HG02840 (cell line): Measurements from ENCODE around the gene KRTAP2-3.
"Not testable (repeated sequence)": the region's sequence is repeated elsewhere in the genome, so short reads cannot be mapped to it uniquely, and the experiment has no call there.

ENCODE experiments used
- ATAC-seq: cut with Tn5 transposase; IDR thresholded peaks from one replicate; pipeline ENCODE4 v1.9.1; 2021; ENCODE audit warnings: mild to moderate bottlenecking, moderate library complexity, moderate number of reproducible peaks; ENCODE audit not compliant: unreplicated experiment, low FRiP score

KRTAP2-3 gene

GRCh38 chr17:41037853-41038350, 22.0 kb downstream of the KRTAP2-3 start:
- no peak for ATAC-seq

- ATAC-seq: not testable (repeated sequence)
Measured at GRCh38 chr17:41034346-41034935, 25.5 kb downstream of the KRTAP2-3 start, which contains the start of gene KRTAP1-3. Gene KRTAP1-3, minus strand, starts transcription at chr17:41034874. Its CDS starts 53 bp downstream, at chr17:41034821.

- ATAC-seq: no peak
Measured at GRCh38 chr17:41029633-41030245, 30.2 kb downstream of the KRTAP2-3 start, which contains the start of gene KRTAP1-4. Gene KRTAP1-4, minus strand, starts transcription at chr17:41030195. Its CDS starts 117 bp downstream, at chr17:41030078.

- ATAC-seq: no peak
Measured at GRCh38 chr17:41026715-41027471, 33.0 kb downstream of the KRTAP2-3 start, which contains the start of gene KRTAP1-5. Gene KRTAP1-5, minus strand, starts transcription at chr17:41027208. Its CDS starts 53 bp downstream, at chr17:41027155.

- ATAC-seq: no peak
Measured at GRCh38 chr17:41024697-41025096, 35.2 kb downstream of the KRTAP2-3 start.

- no peak for ATAC-seq
Measured at GRCh38 chr17:41020336-41020735, 39.6 kb downstream of the KRTAP2-3 start.

GRCh38 chr17:41019415-41019814, 40.5 kb downstream of the KRTAP2-3 start:
- no peak for ATAC-seq

GRCh38 chr17:41018541-41018940, 41.4 kb downstream of the KRTAP2-3 start:
- ATAC-seq: no peak

GRCh38 chr17:41016578-41017215, 43.2 kb downstream of the KRTAP2-3 start:
- no peak for ATAC-seq

GRCh38 chr17:41015454-41015853, 44.5 kb downstream of the KRTAP2-3 start:
- ATAC-seq: no peak

GRCh38 chr17:41013606-41014005, 46.3 kb downstream of the KRTAP2-3 start:
- ATAC-seq: no peak

- ATAC-seq: no peak
Measured at GRCh38 chr17:41013181-41013580, 46.7 kb downstream of the KRTAP2-3 start.

GRCh38 chr17:41012326-41013120, 47.4 kb downstream of the KRTAP2-3 start:
- no peak for ATAC-seq

GRCh38 chr17:41010441-41010840, 49.5 kb downstream of the KRTAP2-3 start:
- no peak for ATAC-seq

GRCh38 chr17:41009936-41010335, 50.0 kb downstream of the KRTAP2-3 start:
- no peak for ATAC-seq

GRCh38 chr17:41009301-41009760, 50.6 kb downstream of the KRTAP2-3 start:
- ATAC-seq: no peak
